NCI-H526 treated with DMSO at 0.1 percent for 48 hours (cell line): Measurements from ENCODE around the gene TOPBP1.
"Not testable (repeated sequence)": the region's sequence is repeated elsewhere in the genome, so short reads cannot be mapped to it uniquely, and the experiment has no call there.

Source experiments
- DNase-seq: peaks from one replicate; lab custom pipeline; 2025; lab: John Stamatoyannopoulos, UW

Gene TOPBP1

GRCh38 chr3:133570937-133571320 is 90.8 kb downstream of the TOPBP1 start:
- DNase-seq: no peak

GRCh38 chr3:133570139-133570936 is 91.4 kb downstream of the TOPBP1 start:
- DNase-seq: no peak

- no peak for DNase-seq
Measured at GRCh38 chr3:133568294-133569014, 93.3 kb downstream of the TOPBP1 start.

GRCh38 chr3:133563816-133564215 is 97.9 kb downstream of the TOPBP1 start:
- no peak for DNase-seq

GRCh38 chr3:133563186-133563591 is 98.6 kb downstream of the TOPBP1 start:
- DNase-seq: no peak

GRCh38 chr3:133562376-133562775 is 99.4 kb downstream of the TOPBP1 start:
- DNase-seq: no peak

GRCh38 chr3:133561679-133562078 is 100.1 kb downstream of the TOPBP1 start:
- DNase-seq: no peak

- DNase-seq: not testable (repeated sequence)
Measured at GRCh38 chr3:133551589-133551988, 110.2 kb downstream of the TOPBP1 start.
